ENCODE results near the gene ADGRB3.
"Not testable (repeated sequence)": the region's sequence is repeated elsewhere in the genome, so short reads cannot be mapped to it uniquely, and the experiment has no call there.

ADGRB3 gene

DNA sequence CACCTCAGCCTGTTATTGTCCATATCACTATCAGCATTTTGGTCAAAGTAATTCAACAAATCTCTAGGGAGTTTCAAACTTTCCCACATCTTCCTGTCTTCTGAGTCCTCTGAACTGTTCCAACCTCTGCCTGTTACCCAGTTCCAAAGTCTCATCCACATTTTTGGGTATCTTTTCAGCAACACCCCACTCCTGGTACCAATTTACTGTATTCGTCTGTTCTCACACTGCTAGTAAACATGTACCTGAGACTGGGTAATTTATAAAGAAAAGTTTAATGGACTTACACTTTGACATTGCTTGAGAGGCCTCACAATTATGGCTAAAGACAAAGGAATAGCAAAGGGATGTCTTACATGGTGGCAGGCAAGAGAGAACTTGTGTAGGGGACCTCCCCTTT is 224.2 kb downstream of the ADGRB3 start:
- no peak for DNase-seq

DNA sequence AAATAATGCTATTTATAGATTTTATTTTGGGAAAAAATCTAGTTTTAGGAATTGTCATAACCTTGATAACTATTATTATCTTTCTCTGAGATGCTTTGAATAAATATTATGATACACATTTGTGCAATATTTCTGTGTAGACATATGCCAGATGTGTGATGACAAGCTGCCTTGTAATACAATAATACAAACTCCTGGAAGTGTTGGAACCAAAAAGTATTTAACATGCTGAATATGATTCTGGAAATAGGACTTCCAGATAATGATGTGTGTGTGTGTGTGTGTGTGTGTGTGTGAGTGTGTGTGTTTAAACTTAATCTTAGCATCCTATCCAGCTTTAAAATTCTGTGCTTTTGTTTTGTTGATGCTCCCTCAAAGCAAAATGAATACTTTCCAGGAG is 233.6 kb downstream of the ADGRB3 start:
- DNase-seq, result no peak

DNA sequence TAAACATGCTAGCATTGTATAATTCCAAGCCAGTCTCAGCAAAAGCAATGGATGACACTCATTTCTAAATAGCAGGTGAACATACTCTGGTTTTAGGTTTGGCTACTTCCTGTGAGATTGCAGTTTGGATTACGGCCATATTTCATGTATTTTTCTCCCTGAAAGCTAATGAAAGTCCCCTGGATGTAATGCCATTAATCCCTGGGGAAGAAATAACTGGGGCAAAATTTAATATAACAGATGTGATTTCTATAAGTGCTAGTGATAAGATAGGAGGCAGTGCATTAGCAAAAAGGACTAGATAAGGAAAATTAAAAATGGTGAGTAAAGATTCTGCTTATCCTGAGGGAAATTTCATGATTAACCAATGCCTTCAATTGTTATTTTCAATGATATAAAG is 238.2 kb downstream of the ADGRB3 start:
- DNase-seq, result no peak

DNA sequence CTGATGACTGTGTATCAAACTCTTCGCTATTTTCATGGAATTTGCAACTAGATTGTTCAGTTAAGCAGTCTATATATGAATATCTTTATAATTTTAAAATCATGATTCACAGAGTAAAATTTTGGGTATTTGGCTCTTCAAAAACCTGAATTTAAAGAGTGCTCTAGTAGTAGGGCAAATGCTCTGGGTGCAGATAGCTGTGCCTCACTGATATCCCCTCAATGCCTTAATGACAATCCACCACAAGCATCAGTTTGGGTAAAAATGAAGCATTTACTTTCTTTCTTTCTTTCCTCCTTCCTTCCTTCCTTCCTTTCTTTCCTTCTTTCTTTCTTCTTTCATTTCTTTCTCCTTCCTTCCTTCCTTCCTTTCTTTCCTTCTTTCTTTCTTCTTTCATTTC is 239.7 kb downstream of the ADGRB3 start:
- no peak for DNase-seq

DNA sequence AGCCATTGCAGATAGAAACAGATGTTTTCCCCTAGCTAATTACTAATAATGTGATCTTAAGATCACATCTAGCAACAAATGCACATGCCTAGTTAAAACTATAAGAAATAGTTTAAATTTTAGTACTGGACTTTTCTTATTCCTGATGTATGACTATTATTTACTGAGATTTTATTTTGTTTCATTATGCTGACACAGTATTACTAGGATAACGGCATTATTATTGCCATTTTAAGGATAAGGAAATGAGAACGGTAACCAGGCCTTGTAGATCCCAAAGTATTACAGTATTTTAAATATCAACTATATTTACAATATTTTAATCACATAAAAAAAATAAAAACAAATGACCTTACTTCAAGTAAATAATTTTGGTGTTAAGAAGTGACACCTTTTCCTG is 240.3 kb downstream of the ADGRB3 start:
- no peak for DNase-seq

DNA sequence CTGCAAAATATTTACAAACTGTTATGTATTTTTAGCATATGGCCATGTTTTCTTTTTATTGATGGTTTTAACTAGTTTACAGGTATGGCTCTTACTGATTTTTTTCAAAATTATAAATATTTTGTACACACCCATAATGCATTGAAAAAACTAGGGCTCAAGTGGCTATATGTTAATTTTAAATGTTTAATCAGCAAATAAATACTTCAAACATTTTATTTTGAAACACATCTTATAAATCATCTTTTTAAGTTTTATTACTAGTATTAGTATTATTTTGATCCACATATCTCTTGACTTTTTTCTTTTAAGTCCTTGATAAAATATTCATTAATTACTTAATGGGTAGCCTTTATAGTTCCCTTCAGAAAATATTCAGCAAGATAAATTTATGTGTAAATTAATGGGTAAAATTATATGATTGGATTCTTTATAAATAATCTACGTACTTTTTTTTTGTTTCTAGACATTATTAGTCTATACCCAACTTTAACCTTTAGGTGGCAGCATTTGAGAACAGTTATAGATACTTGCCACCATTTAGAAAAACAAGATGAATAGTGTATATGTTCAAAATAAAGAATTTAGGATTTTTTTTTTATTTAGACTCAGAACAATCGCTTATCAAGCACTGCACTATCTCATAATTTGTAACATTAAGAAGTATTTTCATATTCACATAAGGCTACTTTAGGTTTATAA is 241.9 kb downstream of the ADGRB3 start:
- DNase-seq, result peak; percentile 4

DNA sequence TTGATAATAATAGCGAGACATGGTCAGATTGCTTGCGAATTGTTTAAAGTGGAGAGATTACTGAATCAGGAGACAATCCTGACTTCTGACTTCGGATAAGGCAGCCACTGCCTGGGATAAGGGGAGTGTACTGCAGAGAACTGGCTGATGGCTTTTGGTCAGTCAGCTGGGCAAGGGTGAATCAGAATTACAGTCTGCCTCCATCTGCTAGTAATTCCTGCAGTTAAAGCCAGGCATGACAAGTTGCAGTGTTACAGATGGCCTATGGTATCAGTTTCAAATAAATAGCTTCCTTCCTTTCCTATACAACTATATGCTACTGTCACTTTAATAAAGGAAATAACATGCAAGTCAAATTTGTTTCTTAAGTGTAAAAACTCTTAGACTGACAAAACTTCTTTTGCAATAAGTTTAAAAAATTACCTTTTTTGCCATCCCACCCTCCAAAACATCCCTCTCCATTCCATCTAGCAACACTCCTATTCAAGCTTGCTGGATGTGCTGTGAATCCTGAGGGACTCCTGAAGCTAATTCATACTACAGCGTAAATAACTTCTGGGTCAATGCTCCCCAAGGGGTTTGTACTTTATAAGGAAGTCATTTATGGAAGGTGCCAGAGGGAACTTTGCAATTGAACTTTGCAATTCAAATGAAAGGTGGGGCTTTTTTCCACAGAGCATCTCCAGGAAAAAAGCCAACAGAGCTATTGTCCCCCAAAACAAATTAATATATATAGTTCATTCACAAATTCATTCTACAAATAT is 245.2 kb downstream of the ADGRB3 start:
- no peak for DNase-seq

DNA sequence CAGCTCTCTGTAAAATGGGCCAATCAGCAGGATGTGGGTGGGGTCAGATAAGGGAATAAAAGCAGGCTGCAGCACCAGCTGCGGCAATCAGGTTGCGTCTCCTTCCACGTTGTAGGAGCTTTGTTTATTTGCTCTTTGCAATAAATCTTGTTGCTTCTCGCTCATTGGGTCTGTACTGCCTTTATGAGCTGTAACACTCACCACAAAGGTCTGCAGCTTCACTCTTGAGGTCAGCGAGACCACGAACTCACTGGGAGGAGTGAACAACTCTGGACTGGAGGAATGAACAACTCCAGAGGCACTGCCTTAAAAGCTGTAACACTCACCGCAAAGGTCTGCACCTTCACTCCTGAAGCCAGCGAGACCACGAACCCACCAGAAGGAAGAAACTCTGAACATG is 248.2 kb downstream of the ADGRB3 start:
- DNase-seq, result not testable (repeated sequence)

DNA sequence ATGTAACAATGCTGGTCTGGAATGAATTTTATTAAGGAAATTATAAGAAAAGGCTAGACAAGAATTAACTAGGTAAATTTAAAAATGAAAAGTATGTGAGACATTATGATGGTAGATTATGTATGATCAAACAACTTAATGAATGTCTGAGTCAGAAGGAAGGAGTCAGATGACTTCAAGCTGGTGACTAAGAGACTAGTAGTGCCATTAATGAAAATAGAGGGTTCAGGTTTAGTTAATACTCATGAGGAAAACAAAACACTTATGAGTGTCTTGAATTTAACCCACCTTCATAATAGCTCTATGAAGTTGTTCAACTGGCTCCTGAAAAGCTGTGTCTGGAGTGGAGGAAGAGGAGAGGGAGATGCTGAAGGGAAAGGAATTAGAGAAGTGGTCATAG is 256.3 kb downstream of the ADGRB3 start:
- DNase-seq, result no peak

DNA sequence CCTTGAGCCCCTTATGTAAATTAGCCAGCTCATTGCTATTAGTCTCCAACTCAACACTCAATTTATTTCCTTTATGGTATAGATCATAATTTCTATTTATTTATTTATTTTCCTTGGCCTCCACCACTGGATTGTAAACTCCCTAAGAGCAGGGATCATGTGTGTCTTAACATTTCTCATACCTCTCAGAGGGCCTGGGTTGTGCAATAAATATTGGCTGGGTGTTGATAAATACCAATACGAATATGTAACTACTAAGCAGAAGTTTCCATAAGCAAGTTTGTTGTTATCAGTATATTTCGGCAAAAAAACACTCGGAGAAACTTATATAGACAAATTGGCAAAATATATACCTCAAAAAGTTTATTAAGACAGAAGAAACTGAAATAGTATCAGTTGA is 257.4 kb downstream of the ADGRB3 start:
- no peak for DNase-seq

DNA sequence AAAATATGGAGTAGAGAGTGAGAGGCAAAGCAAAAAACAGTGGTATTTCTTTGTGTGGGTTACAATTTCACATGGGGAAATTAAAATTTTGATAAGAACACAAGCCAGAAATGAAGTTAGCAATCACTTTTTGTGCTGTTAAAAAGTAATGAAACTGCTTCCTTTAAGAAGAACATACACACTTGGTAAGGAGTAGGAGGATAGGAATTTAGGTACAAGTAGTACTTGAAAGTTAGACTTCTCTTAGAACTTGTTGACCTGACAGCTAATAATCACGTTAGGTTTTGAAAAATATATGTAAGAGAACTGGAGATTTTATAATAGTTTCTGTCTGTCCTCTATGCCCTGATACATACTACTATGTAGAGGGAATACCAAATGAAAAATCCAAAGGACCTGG is 260.8 kb downstream of the ADGRB3 start:
- DNase-seq, result no peak

DNA sequence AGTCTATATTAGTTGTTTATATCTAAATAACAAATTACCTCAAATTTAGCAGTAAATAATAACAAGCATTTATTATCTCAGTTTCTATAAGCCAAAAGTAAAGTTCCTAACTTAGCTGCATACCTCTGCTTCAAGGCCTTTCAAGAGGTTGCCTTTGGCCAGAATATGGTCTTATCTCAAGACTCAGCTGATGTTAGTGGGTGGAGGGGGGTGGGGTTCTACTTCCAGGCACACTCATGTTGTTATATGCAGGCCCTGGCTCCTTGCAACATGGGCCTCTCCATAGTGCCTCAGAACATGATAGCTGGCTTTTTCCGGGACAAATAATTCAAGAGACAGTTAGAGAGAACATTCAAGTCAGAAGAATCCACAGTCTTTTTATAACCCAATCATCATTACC is 266.0 kb downstream of the ADGRB3 start:
- no peak for DNase-seq

DNA sequence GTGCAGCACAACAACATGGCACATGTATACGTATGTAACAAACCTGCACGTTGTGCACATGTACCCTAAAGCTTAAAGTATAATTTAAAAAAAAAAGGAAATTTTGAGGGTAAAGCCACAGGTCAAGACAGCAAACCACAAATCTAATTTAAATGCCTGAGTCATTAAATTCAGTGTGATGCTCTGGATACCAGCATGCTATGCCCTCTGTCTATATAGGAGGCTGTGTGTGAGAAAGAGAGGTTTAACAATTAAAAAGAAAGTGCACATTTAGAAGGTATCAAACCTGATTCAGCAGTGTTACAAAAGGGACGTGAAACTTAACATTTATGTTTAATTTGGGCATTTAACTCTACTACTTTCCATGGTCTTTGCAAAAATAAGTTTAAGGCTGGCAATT is 276.3 kb downstream of the ADGRB3 start:
- DNase-seq, result no peak

DNA sequence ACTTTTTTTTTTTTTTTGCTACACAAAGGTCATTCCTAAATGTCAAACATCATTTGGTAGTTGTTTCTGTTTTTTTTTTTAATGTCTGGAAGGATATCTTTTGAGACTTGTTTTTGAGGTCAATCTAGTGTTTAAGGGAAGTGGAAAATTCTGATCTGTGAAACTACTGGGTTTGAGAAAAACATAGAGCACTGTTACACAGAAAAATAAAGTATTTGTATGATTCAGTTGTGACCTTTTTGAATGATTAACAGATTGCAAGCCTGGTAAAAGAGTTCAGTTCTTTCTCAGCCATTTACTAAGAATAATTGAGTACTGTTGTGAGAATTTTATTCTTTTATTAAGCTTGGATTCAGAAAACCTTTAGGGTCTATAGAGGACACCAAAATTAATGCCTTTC is 276.7 kb downstream of the ADGRB3 start:
- DNase-seq, result no peak

DNA sequence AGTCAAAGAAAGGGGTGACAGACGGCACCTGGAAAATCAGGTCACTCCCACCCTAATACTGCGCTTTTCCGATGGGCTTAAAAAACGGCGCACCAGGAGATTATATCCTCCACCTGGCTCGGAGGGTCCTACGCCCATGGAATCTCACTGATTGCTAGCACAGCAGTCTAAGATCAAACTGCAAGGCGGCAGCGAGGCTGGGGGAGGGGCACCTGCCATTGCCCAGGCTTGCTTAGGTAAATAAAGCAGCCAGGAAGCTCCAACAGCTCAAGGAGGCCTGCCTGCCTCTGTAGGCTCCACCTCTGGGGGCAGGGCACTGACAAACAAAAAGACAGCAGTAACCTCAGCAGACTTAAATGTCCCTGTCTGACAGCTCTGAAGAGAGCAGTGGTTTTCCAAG is 277.7 kb downstream of the ADGRB3 start:
- not testable (repeated sequence) for DNase-seq

DNA sequence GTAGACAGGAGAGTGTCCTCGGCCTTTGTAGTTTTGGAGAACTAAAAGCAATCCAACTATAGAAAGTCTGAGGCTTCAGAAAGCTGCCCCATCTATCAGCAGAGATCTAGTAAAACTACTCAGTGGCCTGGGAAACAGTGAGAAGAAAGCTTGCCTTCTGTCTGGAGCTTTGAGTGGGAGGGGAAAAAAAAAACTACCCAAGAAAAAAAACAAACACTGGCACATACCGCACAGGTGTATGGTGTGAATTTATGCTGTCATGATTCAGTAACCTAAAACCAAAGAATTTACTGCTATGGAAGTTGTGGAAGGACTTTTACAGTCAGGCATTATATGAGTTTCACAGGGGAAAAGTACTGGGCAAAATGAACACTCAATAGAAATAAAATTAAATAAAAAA is 280.5 kb downstream of the ADGRB3 start:
- no peak for DNase-seq

DNA sequence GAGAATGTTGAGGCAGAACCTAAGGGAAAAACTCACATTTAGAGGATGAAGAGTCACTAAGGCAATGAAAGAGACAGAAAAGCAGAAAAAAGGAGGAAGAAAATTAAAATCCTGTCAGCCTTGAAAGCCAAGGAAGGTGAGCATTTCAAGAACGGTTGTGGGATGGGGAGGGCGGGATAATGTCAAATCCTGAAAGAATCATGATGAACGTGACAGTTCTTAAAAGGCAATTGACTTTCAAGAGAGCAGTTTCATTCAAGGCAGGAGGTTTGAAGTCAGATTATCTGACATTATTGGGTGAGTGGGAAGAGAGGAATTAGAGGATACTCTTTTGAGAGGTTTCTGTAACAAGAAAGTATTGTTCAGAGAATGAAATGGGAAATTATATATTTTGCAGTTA is 284.5 kb downstream of the ADGRB3 start:
- DNase-seq, result no peak

DNA sequence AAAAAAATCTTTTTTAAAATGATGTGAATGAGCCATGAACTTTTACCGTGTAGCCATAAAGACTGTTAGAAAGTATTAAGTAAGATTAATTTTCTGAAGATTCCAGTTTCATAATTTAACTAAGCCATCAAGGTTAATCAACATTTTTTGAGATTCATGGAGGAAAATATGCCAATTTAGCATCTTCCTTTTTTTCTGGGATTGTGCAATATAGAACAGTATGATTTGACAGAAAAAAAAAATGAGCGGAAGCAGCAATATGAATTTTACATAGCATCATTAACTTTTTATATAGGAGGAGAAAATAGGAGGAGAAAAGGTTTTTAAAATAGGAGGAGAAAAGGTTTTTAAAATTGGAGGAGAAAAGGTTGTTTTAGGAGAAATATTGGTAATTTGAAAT is 306.3 kb downstream of the ADGRB3 start:
- no peak for DNase-seq

DNA sequence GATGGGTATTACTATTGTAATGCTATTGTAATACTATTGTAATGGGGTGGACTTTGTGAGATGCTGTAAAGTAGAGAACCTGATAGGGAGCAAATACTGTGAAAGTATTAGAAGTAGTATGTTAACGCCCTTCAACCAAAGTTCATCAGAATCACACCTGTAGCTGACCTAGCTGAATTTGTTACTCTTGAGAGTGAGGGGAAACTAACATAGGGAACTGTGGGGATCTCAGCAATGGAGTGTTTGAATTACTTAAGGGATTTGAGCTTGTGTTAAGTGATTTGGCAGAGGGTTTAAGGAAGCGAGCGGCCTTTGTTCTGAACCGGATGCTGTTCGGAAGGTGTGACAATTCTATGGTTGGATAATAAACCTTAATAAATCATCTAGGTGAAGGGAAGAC is 312.6 kb downstream of the ADGRB3 start:
- no peak for DNase-seq

DNA sequence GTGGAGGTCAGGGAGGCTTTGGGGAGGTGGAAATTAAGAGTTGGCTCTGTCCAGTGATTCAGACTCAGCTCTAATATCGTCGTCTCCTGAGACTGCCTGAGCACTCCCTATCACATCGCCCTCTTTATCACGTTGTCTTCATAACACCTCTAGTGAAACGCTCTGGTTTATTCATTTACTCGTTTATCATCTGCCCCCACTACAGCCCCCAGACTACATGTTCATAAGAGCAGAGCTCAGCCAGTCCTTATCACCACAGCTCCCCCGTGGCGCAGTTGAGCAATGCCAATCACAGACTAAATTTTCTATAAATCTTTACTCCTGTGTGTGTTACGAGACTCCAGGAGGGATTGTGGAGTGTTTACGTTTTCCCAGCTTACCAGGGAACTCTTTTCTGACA is 316.2 kb downstream of the ADGRB3 start:
- no peak for DNase-seq

DNA sequence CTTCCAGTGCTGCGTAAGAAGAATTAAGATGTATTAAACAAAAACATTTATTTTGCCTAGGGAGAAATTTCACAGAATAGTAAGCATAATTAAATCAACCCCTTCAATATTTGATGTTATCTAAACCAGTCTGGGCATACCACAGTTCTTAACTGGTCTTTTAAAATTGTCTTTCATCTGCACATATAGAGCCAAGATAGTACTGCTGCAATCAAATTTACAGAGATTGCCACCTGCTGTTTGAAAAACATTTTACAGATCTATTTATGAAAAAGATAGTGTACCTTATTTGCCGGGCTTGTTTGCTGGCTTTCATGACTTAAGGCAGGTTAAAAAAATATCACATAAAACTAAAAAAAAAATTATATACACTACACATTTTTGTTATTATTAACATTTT is 323.2 kb downstream of the ADGRB3 start:
- peak; percentile 28 for DNase-seq

DNA sequence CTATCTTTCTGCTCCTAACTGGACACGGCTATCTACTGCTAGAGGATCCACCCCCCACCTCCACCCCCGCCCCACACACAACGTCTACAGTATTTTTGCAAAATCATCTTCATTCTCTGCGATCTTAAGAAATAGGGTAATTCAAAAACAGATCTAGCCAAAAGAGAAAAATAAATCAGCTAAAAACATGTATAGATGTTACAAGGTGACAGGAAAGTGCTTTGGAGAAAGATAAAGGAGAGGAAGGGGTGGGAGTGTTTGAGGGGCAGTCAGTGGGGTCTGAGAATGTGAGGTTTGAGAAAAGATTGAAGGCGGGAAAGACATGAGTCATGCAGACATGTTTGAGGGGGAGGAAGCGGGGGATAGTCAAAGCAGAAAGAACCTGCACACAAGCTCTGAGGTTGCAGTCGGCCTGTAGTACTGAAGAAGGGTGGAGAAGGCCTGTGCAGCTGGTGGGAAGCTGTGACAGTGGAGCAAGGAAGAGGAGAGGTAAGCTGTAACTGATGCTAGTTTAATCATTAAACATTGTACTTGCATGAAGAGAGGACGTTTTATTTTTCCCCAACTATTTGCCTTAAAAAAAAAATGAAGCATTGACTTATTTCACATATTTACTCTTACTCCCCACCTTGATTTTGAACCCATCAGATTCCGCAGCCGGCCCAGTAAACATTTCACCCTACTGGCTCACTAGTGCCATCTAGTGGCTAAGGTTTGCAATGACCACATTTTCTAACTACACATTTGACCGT is 332.6 kb downstream of the ADGRB3 start:
- DNase-seq, result peak; percentile 28

DNA sequence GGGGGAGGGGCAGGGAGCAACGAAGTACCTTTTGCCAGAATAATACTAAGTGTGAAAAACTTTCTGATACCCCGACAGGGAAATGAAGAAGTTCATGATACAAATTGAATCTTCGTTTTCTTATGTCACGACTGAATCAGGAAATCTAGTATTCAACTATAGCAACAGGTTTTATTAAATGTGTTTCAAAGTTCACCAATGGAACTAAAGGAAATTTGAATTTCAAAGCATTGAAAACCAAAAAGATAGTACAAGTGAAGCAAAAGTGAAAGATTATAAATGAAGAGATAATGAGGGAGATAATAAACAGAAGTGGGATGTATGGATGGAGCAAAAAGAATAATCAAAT is 333.2 kb downstream of the ADGRB3 start:
- no peak for DNase-seq

DNA sequence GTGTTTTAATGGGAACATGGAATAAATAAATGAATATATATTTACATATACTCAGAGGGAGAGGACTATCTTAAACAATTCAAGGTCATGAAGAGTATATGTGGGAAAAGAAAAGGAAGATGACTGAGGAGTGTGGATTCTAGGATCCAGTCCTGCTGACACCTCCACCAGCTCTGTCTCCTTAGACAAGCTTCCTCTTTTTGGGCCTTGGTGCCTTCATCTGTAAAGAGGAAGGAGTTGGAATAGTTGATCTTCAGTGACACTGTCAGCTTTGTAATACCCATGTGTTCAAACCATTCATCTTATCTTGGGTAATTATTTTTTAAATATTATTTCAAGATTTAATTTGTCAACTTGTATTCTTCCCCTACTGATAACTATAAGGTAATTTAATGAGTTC is 338.0 kb downstream of the ADGRB3 start:
- no peak for DNase-seq

Data from NCI-H510A treated with DMSO at 0.1 percent for 48 hours (cell line).